ENCODE measurements around the gene CCDC24.

GRCh38 chr1:44033756-44034155 is 42.4 kb downstream of the CCDC24 start:
- TF ChIP-seq POLR2A (IDR thresholded peaks at IDR 0.05) (no peak), CTCF (IDR thresholded peaks at IDR 0.05) (no peak), POLR2AphosphoS5 (IDR thresholded peaks at IDR 0.05) (no peak)
